Osteocyte (in vitro differentiated cells): ENCODE data around the gene TMA7. TPM values are rescaled to one million over a fixed set of nuclear protein-coding genes. Genes with fewer than 3 reads are reported as not detected.
"Not testable (repeated sequence)": the region's sequence is repeated elsewhere in the genome, so short reads cannot be mapped to it uniquely, and the experiment has no call there.

ENCODE experiments used
- DNase-seq: peaks from one replicate; pipeline ENCODE4 v3.0.0; 2021; ENCODE audit warnings: mixed read lengths; ENCODE audit not compliant: unreplicated experiment; ENCODE audit errors: extremely low spot score
- H3K27ac Mint-ChIP-seq: one replicate; pipeline ENCODE4 v1.8.0; 2021; ENCODE audit warnings: mild to moderate bottlenecking, mixed read lengths; ENCODE audit not compliant: unreplicated experiment
- H3K27me3 Mint-ChIP-seq: one replicate; pipeline ENCODE4 v1.8.0; 2021; ENCODE audit warnings: mixed read lengths; ENCODE audit not compliant: unreplicated experiment
- H3K36me3 Mint-ChIP-seq: one replicate; pipeline ENCODE4 v1.8.0; 2021; ENCODE audit warnings: mixed read lengths; ENCODE audit not compliant: unreplicated experiment
- H3K4me1 Mint-ChIP-seq: one replicate; pipeline ENCODE4 v1.8.0; 2021; ENCODE audit warnings: mixed read lengths; ENCODE audit not compliant: unreplicated experiment
- H3K4me3 Mint-ChIP-seq: one replicate; pipeline ENCODE4 v1.8.0; 2021; ENCODE audit warnings: mild to moderate bottlenecking, moderate library complexity, mixed read lengths; ENCODE audit not compliant: unreplicated experiment
- H3K9me3 Mint-ChIP-seq: one replicate; pipeline ENCODE4 v1.8.0; 2021; ENCODE audit warnings: mixed read lengths; ENCODE audit not compliant: unreplicated experiment
- total RNA-seq: library from RNA; stranded (reverse); gene quantifications from 2 replicates; pipeline ENCODE4 v1.2.1, GENCODE V29; 2021
- TF ChIP-seq, protein P1 (sequence below): fragments of 200-600 bp; sonication (generic); IDR thresholded peaks from 2 replicates; pipeline ENCODE4 v1.5.0; 2021; ENCODE audit warnings: antibody characterized with exemption, mild to moderate bottlenecking, moderate library complexity

Gene TMA7
- total RNA-seq, 1 donor from 2014 or later: 198 TPM

DNA sequence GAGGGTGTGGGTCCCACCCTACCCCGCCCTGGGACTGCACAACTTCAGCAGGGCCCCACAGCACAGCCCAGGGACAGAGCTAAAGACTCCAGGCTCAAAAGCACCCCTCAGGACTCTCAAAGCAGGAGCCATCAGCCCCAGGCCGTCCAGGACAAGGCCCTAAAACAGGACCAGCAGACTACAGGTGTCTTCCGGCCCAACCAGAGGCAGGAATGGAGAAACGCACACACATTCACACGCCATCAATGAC is 32.5 kb downstream of the TMA7 start:
- Mint-ChIP-seq H3K4me1 (peaks cover 24% of the 10 kb centered on the region), H3K9me3 (no peaks in the 10 kb centered on the region), H3K36me3 (peaks cover 8% of the 10 kb centered on the region), H3K27me3 (no peaks in the 10 kb centered on the region), H3K27ac (peak overlapping the region; percentile 100), H3K4me3 (peak overlapping the region; percentile 98)
- TF ChIP-seq, protein P1, sequence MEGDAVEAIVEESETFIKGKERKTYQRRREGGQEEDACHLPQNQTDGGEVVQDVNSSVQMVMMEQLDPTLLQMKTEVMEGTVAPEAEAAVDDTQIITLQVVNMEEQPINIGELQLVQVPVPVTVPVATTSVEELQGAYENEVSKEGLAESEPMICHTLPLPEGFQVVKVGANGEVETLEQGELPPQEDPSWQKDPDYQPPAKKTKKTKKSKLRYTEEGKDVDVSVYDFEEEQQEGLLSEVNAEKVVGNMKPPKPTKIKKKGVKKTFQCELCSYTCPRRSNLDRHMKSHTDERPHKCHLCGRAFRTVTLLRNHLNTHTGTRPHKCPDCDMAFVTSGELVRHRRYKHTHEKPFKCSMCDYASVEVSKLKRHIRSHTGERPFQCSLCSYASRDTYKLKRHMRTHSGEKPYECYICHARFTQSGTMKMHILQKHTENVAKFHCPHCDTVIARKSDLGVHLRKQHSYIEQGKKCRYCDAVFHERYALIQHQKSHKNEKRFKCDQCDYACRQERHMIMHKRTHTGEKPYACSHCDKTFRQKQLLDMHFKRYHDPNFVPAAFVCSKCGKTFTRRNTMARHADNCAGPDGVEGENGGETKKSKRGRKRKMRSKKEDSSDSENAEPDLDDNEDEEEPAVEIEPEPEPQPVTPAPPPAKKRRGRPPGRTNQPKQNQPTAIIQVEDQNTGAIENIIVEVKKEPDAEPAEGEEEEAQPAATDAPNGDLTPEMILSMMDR: no peak
- DNase-seq: no peak

DNA sequence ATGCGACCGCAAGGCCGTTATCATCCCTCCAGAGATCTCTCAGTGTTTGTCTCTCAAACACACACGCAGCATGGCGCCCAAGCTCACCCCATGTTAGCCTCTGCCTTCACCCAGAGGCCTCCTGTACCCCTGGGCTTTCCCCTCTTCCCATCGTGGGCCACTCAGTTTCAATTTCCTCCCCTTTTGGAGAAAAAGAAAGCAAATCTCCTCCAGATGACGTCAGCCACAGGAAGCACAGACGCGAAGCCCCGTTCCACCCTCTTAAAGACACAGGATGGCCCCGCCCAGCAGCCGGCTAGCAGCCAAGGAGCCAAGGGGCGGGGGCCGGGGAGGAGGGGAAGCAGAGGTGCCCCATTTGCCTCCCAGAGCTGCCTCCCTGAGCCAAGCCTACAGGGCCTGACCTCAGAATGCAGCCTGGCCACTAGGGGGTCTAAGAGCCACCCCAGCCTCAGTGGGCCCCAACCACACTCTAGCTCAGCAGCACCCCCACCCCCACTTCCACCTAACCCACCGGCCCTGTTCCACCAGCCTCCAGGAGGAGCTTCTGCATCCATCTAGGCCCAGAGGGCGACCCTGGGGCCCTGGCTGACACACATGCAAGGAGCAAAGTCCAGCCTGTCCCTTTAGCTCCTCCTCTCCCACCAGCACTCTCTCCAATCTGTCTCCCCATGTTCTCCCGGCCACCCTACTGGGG is 33.0 kb downstream of the TMA7 start:
- Mint-ChIP-seq H3K4me3 (peak overlapping the region; percentile 98), H3K27me3 (no peaks in the 10 kb centered on the region), H3K9me3 (no peaks in the 10 kb centered on the region), H3K4me1 (peaks cover 22% of the 10 kb centered on the region), H3K36me3 (peaks cover 3% of the 10 kb centered on the region), H3K27ac (peak overlapping the region; percentile 100)
- TF ChIP-seq, protein P1: peak; percentile 39
- DNase-seq: peak; percentile 94

DNA sequence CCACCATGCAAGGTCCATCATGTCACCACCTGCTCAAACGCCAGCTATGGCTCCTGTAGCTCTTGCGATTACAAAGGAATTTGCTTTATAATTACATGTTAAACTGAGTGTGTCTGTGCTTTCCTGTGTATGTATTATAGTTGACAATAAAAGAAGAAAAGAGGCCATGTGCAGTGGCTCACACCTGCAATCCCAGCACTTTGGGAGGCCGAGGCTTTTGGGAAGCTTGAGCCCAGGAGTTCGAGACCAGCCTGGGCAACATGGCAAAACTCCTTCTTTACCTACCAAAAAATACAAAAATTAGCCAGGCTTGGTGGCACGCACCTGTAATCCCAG is 33.5 kb downstream of the TMA7 start:
- H3K4me1 Mint-ChIP-seq: peaks cover 22% of the 10 kb centered on the region
- DNase-seq: no peak
- TF ChIP-seq, protein P1: no peak
- H3K36me3 Mint-ChIP-seq: peaks cover 3% of the 10 kb centered on the region
- peak overlapping the region; percentile 98 for H3K4me3 Mint-ChIP-seq
- no peaks in the 10 kb centered on the region for H3K27me3 Mint-ChIP-seq
- H3K27ac Mint-ChIP-seq: peak overlapping the region; percentile 100
- H3K9me3 Mint-ChIP-seq: no peaks in the 10 kb centered on the region

DNA sequence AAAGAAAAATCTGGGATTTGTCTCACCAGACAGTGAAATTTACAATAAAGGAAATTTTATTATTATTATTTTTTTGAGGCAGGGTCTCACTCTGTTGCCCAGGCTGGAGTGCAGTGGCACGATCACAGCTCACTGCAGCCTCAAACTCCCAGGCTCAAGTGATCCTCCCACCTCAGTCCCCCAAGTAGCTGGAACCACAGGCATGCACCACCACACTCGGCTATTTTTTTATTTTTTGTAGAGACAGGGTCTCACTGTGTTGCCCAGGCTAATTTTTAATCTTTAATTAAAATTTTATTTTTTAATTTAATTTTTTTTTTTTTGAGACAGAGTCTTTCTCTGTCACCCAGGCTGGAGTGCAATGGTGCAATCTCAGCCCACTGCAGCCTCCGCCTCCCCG is 34.0 kb downstream of the TMA7 start:
- not testable (repeated sequence) for H3K36me3 Mint-ChIP-seq, H3K9me3 Mint-ChIP-seq, DNase-seq, H3K27me3 Mint-ChIP-seq, H3K4me3 Mint-ChIP-seq
- peaks cover 22% of the 10 kb centered on the region for H3K4me1 Mint-ChIP-seq
- peak overlapping the region; percentile 100 for H3K27ac Mint-ChIP-seq

DNA sequence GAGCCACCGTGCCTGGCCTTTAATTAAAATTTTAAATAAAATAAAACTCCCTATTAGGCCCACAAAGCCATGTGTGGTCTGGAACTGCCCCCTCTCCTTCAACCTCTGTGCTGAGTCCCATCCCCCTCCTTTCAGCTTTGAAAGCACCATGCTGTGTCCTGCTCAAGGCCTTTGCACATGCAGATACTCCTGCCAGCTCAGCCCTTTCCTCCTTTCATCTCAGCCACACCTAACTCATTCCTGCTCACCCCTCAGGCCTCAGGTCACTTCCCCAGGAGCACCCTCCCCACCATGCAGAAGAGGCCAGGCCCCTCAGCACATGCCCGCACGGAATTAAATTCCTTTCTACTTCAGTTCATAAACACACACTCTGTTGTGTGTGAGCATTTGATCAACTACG is 34.6 kb downstream of the TMA7 start:
- H3K4me1 Mint-ChIP-seq: peaks cover 22% of the 10 kb centered on the region

More for the DNA sequence above, 34.6 kb downstream of the TMA7 start:
- Mint-ChIP-seq H3K9me3 (no peaks in the 10 kb centered on the region), H3K27ac (peak overlapping the region; percentile 29), H3K36me3 (no peaks in the 10 kb centered on the region), H3K27me3 (no peaks in the 10 kb centered on the region), H3K4me3 (no peak overlapping the region)
- DNase-seq: no peak
- TF ChIP-seq, protein P1: no peak
